Suprapubic skin (tissue), 4 donors: Measurements from ENCODE around the gene CELF5. TPM values are rescaled to one million over a fixed set of nuclear protein-coding genes. Genes with fewer than 3 reads are reported as not detected.

Experiments
- DNase-seq, 2 donors: peaks; one replicate each; pipeline ENCODE4 v3.0.0-alpha.2; 2019; ENCODE audit warnings: low spot score in 2 of 2
- H3K27ac ChIP-seq: fragments of 200-600 bp; sonication (generic); one replicate; pipeline ENCODE4 v1.5.1; 2019
- H3K27me3 ChIP-seq: fragments of 200-600 bp; sonication (generic); one replicate; pipeline ENCODE4 v1.5.1; 2019
- H3K36me3 ChIP-seq: fragments of 200-600 bp; sonication (generic); one replicate; pipeline ENCODE4 v1.5.1; 2019
- H3K4me1 ChIP-seq: fragments of 200-600 bp; sonication (generic); one replicate; pipeline ENCODE4 v1.5.1; 2019
- H3K4me3 ChIP-seq: fragments of 200-600 bp; sonication (generic); one replicate; pipeline ENCODE4 v1.5.1; 2019; ENCODE audit warnings: mild to moderate bottlenecking
- H3K9me3 ChIP-seq: fragments of 200-600 bp; sonication (generic); one replicate; pipeline ENCODE4 v1.5.1; 2019
- CTCF ChIP-seq, 2 donors: fragments of 200-600 bp in 1 of 2; fragments of 450-650 bp in 1 of 2; sonication (generic) in 1 of 2; IDR thresholded peaks; one replicate each; pipeline ENCODE4 v1.5.1; 2016 to 2019; ENCODE audit warnings: antibody characterized with exemption in 2 of 2, mild to moderate bottlenecking in 1 of 2, moderate library complexity in 1 of 2
- EP300 ChIP-seq: sonication (generic); formaldehyde crosslinking; IDR thresholded peaks from one replicate; pipeline ENCODE4 v1.6.1; 2017; ENCODE audit warnings: antibody characterized with exemption
- POLR2A ChIP-seq, 2 donors: fragments of 450-650 bp; IDR thresholded peaks; one replicate each; pipeline ENCODE4 v1.6.1; 2017; ENCODE audit warnings: antibody characterized with exemption in 2 of 2, mild to moderate bottlenecking in 2 of 2, moderate library complexity in 2 of 2
- POLR2AphosphoS5 ChIP-seq, 3 donors: sonication (generic); formaldehyde crosslinking; IDR thresholded peaks; one replicate each; pipeline ENCODE4 v1.6.1; 2017; ENCODE audit warnings: antibody characterized with exemption in 3 of 3
- WGBS: methylation state at CpG from one replicate; pipeline ENCODE4 v1.1.5; 2018; 5-methylcytosine and 5-hydroxymethylcytosine counted together
- total RNA-seq, 4 donors: library from RNA; depleted of rRNA; stranded (reverse); fragments of >200 nt; gene quantifications; one replicate each; pipeline ENCODE4 v1.1.0, GENCODE V29; 2016

The CELF5 gene
- total RNA-seq, 4 donors from 2014 or later = 0.17 to 0.87 (median 0.64) TPM; not detected in 1

- WGBS = 12% methylated on average over 4 of the region's 45 CpGs
- Histone ChIP-seq H3K9me3 (no peaks in the 10 kb centered on the region), H3K4me1 (peaks cover 13% of the 10 kb centered on the region), H3K27me3 (peaks cover 63% of the 10 kb centered on the region), H3K36me3 (no peaks in the 10 kb centered on the region), H3K27ac (no peak overlapping the region), H3K4me3 (peak overlapping the region; percentile 34)
- peak in 1 of 2 donors; percentile 86 for DNase-seq
- TF ChIP-seq POLR2AphosphoS5 (IDR thresholded peaks at IDR 0.05) = no peak
- peak in 1 of 2 donors; percentile 9 for TF ChIP-seq CTCF (IDR thresholded peaks at IDR 0.05)
- TF ChIP-seq EP300 = no peak
- TF ChIP-seq POLR2A (IDR thresholded peaks at IDR 0.05) = no peak
Measured at GRCh38 chr19:3275583-3276340, 51.3 kb downstream of the CELF5 start.

GRCh38 chr19:3276341-3276799 lies 51.9 kb downstream of the CELF5 start:
- no peak for TF ChIP-seq POLR2A (IDR thresholded peaks at IDR 0.05)
- no peak for TF ChIP-seq EP300
- TF ChIP-seq POLR2AphosphoS5 (IDR thresholded peaks at IDR 0.05) = no peak
- no peak for TF ChIP-seq CTCF (IDR thresholded peaks at IDR 0.05)

GRCh38 chr19:3277649-3278048 lies 53.2 kb downstream of the CELF5 start:
- H3K4me1 ChIP-seq = peaks cover 13% of the 10 kb centered on the region
- peaks cover 62% of the 10 kb centered on the region for H3K27me3 ChIP-seq
- no peak for DNase-seq
- H3K36me3 ChIP-seq = no peaks in the 10 kb centered on the region
- no peak for TF ChIP-seq POLR2AphosphoS5 (IDR thresholded peaks at IDR 0.05)
- TF ChIP-seq EP300 = no peak
- no peak for TF ChIP-seq POLR2A (IDR thresholded peaks at IDR 0.05)
- no peak for TF ChIP-seq CTCF (IDR thresholded peaks at IDR 0.05)
- 54% methylated on average over 5 of the region's 5 CpGs for WGBS
- no peaks in the 10 kb centered on the region for H3K9me3 ChIP-seq
- no peak overlapping the region for H3K4me3 ChIP-seq
- no peak overlapping the region for H3K27ac ChIP-seq

More at GRCh38 chr19:3276341-3276799, 51.9 kb downstream of the CELF5 start:
- no peaks in the 10 kb centered on the region for H3K36me3 ChIP-seq
- no peak overlapping the region for H3K4me3 ChIP-seq
- peaks cover 13% of the 10 kb centered on the region for H3K4me1 ChIP-seq
- no peak overlapping the region for H3K27ac ChIP-seq
- 3% methylated on average over 11 of the region's 11 CpGs for WGBS
- peak in 1 of 2 donors; percentile 68 for DNase-seq
- H3K27me3 ChIP-seq = peaks cover 61% of the 10 kb centered on the region
- no peaks in the 10 kb centered on the region for H3K9me3 ChIP-seq

- H3K4me1 ChIP-seq = peaks cover 13% of the 10 kb centered on the region
- 79% methylated on average over 11 of the region's 11 CpGs for WGBS
- H3K36me3 ChIP-seq = no peaks in the 10 kb centered on the region
- H3K9me3 ChIP-seq = no peaks in the 10 kb centered on the region
- no peak overlapping the region for H3K27ac ChIP-seq
- no peak for DNase-seq
- H3K27me3 ChIP-seq = peaks cover 58% of the 10 kb centered on the region
- TF ChIP-seq POLR2AphosphoS5 (IDR thresholded peaks at IDR 0.05) = no peak
- TF ChIP-seq CTCF (IDR thresholded peaks at IDR 0.05) = no peak
- no peak for TF ChIP-seq POLR2A (IDR thresholded peaks at IDR 0.05)
- no peak for TF ChIP-seq EP300
- H3K4me3 ChIP-seq = no peak overlapping the region
Measured at GRCh38 chr19:3278294-3278693, 53.8 kb downstream of the CELF5 start.

GRCh38 chr19:3278749-3279148 lies 54.3 kb downstream of the CELF5 start:
- 85% methylated on average over 5 of the region's 5 CpGs for WGBS
- Histone ChIP-seq H3K9me3 (no peaks in the 10 kb centered on the region), H3K27me3 (peaks cover 58% of the 10 kb centered on the region), H3K4me3 (no peak overlapping the region), H3K4me1 (peaks cover 13% of the 10 kb centered on the region), H3K27ac (no peak overlapping the region), H3K36me3 (no peaks in the 10 kb centered on the region)
- TF ChIP-seq CTCF (IDR thresholded peaks at IDR 0.05) = no peak
- TF ChIP-seq EP300 = no peak
- no peak for TF ChIP-seq POLR2AphosphoS5 (IDR thresholded peaks at IDR 0.05)
- no peak for TF ChIP-seq POLR2A (IDR thresholded peaks at IDR 0.05)
- no peak for DNase-seq
